H9 (cell line): ENCODE measurements around the gene SEH1L. TPM values are rescaled to one million over a fixed set of nuclear protein-coding genes. Genes with fewer than 3 reads are reported as not detected.

Source experiments
- DNase-seq: peaks from one replicate; pipeline ENCODE4 v3.0.0-alpha.2; 2017
- H2AFZ ChIP-seq: one replicate; pipeline ENCODE4 v1.6.1; 2013; ENCODE audit warnings: mild to moderate bottlenecking, low read length, control low read depth, moderate library complexity
- H2AK5ac ChIP-seq: 2 replicates; pipeline ENCODE4 v1.6.1; 2013; ENCODE audit warnings: low read length, control low read depth, mixed read lengths; ENCODE audit not compliant: insufficient read length
- H2BK120ac ChIP-seq: one replicate; pipeline ENCODE4 v1.6.1; 2013; ENCODE audit warnings: low read depth, mild to moderate bottlenecking, low read length, control low read depth, inconsistent platforms; ENCODE audit not compliant: poor library complexity, severe bottlenecking
- H2BK12ac ChIP-seq: 2 replicates; pipeline ENCODE4 v1.6.1; 2013; ENCODE audit warnings: low read length, control low read depth, mixed read lengths, low read depth; ENCODE audit not compliant: insufficient read length
- H2BK15ac ChIP-seq: 2 replicates; pipeline ENCODE4 v1.6.1; 2013; ENCODE audit warnings: low read depth, low read length, control low read depth
- H2BK20ac ChIP-seq: one replicate; pipeline ENCODE4 v1.6.1; 2013; ENCODE audit warnings: low read depth, mild to moderate bottlenecking, low read length, control low read depth, inconsistent platforms; ENCODE audit not compliant: poor library complexity, severe bottlenecking
- H2BK5ac ChIP-seq: 2 replicates; pipeline ENCODE4 v1.6.1; 2013; ENCODE audit warnings: low read length, control low read depth, mixed read lengths; ENCODE audit not compliant: insufficient read length
- H3K14ac ChIP-seq: 2 replicates; pipeline ENCODE4 v1.6.1; 2013; ENCODE audit warnings: low read length, control low read depth; ENCODE audit not compliant: insufficient read depth
- H3K18ac ChIP-seq: 2 replicates; pipeline ENCODE4 v1.6.1; 2013; ENCODE audit warnings: low read depth, mild to moderate bottlenecking, mixed read lengths, low read length, control low read depth; ENCODE audit not compliant: insufficient read length
- H3K23ac ChIP-seq: 2 replicates; pipeline ENCODE4 v1.6.1; 2013; ENCODE audit warnings: low read length, control low read depth, mixed read lengths, low read depth; ENCODE audit not compliant: insufficient read length
- H3K23me2 ChIP-seq: 2 replicates; pipeline ENCODE4 v1.6.1; 2013; ENCODE audit warnings: low read depth, mild to moderate bottlenecking, mixed read lengths, low read length, control low read depth; ENCODE audit not compliant: insufficient read length, poor library complexity, severe bottlenecking
- H3K27ac ChIP-seq: 2 replicates; pipeline ENCODE4 v1.5.1; 2013; ENCODE audit warnings: low read length, control low read depth, mixed read lengths, low read depth; ENCODE audit not compliant: insufficient read length
- H3K27me3 ChIP-seq: 2 replicates; pipeline ENCODE4 v1.6.1; 2013; ENCODE audit warnings: low read length, control low read depth, inconsistent platforms; ENCODE audit not compliant: insufficient read depth
- H3K4ac ChIP-seq: 2 replicates; pipeline ENCODE4 v1.6.1; 2013; ENCODE audit warnings: low read depth, mild to moderate bottlenecking, control low read depth, inconsistent platforms, low read length, moderate library complexity
- H3K4me1 ChIP-seq: 2 replicates; pipeline ENCODE4 v1.6.1; 2013; ENCODE audit warnings: low read length, control low read depth, inconsistent platforms; ENCODE audit not compliant: insufficient read depth
- H3K4me2 ChIP-seq: 2 replicates; pipeline ENCODE4 v1.6.1; 2013; ENCODE audit warnings: low read length, control low read depth, mixed read lengths; ENCODE audit not compliant: insufficient read length, insufficient read depth
- H3K56ac ChIP-seq: 2 replicates; pipeline ENCODE4 v1.6.1; 2013; ENCODE audit warnings: low read depth, mild to moderate bottlenecking, mixed read lengths, low read length, control low read depth; ENCODE audit not compliant: insufficient read length
- H3K79me1 ChIP-seq: 2 replicates; pipeline ENCODE4 v1.6.1; 2013; ENCODE audit warnings: low read depth, mild to moderate bottlenecking, moderate library complexity, low read length, control low read depth, inconsistent platforms; ENCODE audit not compliant: insufficient read depth, poor library complexity, severe bottlenecking
- H3K79me2 ChIP-seq: 2 replicates; pipeline ENCODE4 v1.6.1; 2013; ENCODE audit warnings: low read length, control low read depth, inconsistent platforms; ENCODE audit not compliant: insufficient read depth
- H3K9ac ChIP-seq: 2 replicates; pipeline ENCODE4 v1.6.1; 2013; ENCODE audit warnings: low read length, control low read depth, mixed read lengths; ENCODE audit not compliant: insufficient read length; ENCODE audit errors: extremely low read depth
- H3K9me3 ChIP-seq: one replicate; pipeline ENCODE4 v1.6.1; 2013; ENCODE audit warnings: low read depth, low read length, inconsistent platforms; ENCODE audit not compliant: control insufficient read depth
- H3T11ph ChIP-seq: one replicate; pipeline ENCODE4 v1.6.1; 2013; ENCODE audit warnings: mild to moderate bottlenecking, low read length, control low read depth, inconsistent platforms
- H4K20me1 ChIP-seq: one replicate; pipeline ENCODE4 v1.6.1; 2013; ENCODE audit not compliant: control insufficient read depth, insufficient read length, insufficient read depth
- H4K5ac ChIP-seq: 2 replicates; pipeline ENCODE4 v1.6.1; 2013; ENCODE audit warnings: low read depth, mild to moderate bottlenecking, mixed read lengths, low read length, control low read depth; ENCODE audit not compliant: insufficient read length
- H4K8ac ChIP-seq: replicated peaks from 2 replicates; pipeline ENCODE4 v1.6.1; 2013; ENCODE audit warnings: low read length, control low read depth, mixed read lengths, low read depth; ENCODE audit not compliant: insufficient read length
- H4K91ac ChIP-seq: 2 replicates; pipeline ENCODE4 v1.6.1; 2013; ENCODE audit warnings: low read depth, mild to moderate bottlenecking, moderate library complexity, mixed read lengths, low read length, control low read depth; ENCODE audit not compliant: insufficient read length
- H3K27ac Mint-ChIP-seq, 3 experiments: 2 replicates in 2 of 3; 3 replicates in 1 of 3; pipeline ENCODE4 v1.8.0; 2020 to 2021; ENCODE audit warnings: mixed read lengths in 3 of 3, mild to moderate bottlenecking in 1 of 3, moderate library complexity in 1 of 3
- H3K27me3 Mint-ChIP-seq: 2 replicates; pipeline ENCODE4 v1.8.0; 2021; ENCODE audit warnings: low read depth, mild to moderate bottlenecking, moderate library complexity, mixed read lengths
- H3K36me3 Mint-ChIP-seq, 3 experiments: 2 replicates in 2 of 3; 3 replicates in 1 of 3; pipeline ENCODE4 v1.8.0; 2020 to 2021; ENCODE audit warnings: low read depth in 3 of 3, mixed read lengths in 3 of 3; ENCODE audit not compliant: insufficient read depth in 1 of 3
- H3K4me1 Mint-ChIP-seq, 2 experiments: 2 replicates each; pipeline ENCODE4 v1.8.0; 2020; ENCODE audit warnings: mixed read lengths in 2 of 2
- H3K4me3 Mint-ChIP-seq, 2 experiments: 2 replicates in 1 of 2; 3 replicates in 1 of 2; pipeline ENCODE4 v1.8.0; 2020 to 2021; ENCODE audit warnings: mild to moderate bottlenecking in 2 of 2, mixed read lengths in 2 of 2, moderate library complexity in 1 of 2
- H3K9me3 Mint-ChIP-seq, 2 experiments: 2 replicates in 1 of 2; 3 replicates in 1 of 2; pipeline ENCODE4 v1.8.0; 2020; ENCODE audit warnings: mild to moderate bottlenecking in 2 of 2, mixed read lengths in 2 of 2, moderate library complexity in 1 of 2
- CTCF ChIP-seq: fragments of 200-600 bp; sonication (generic); conservative IDR thresholded peaks from 3 replicates; pipeline ENCODE4 v1.8.0; 2021; ENCODE audit warnings: antibody characterized with exemption, mild to moderate bottlenecking
- WGBS: extraction: QIAGEN DNeasy Blood & Tissue Kit; methylation state at CpG from one replicate; pipeline ENCODE4 v1.1.7; 2013; ENCODE audit warnings: missing lambda C conversion rate, low lambda C conversion rate, mixed read lengths; ENCODE audit not compliant: insufficient read length; ENCODE audit errors: extremely low coverage; 5-methylcytosine and 5-hydroxymethylcytosine counted together
- total RNA-seq: library from RNA; stranded (reverse); gene quantifications from 2 replicates; pipeline ENCODE4 v1.2.1, GENCODE V29; 2021

SEH1L gene
- total RNA-seq, 1 experiment from 2014 or later, result 97.2 TPM

GRCh38 chr18:12991821-12992179 lies 44.0 kb downstream of the SEH1L start:
- H3K56ac ChIP-seq, result no peak overlapping the region
- H3K9ac ChIP-seq, result peak overlapping the region; percentile 87
- Mint-ChIP-seq H3K27ac (peak overlapping the region; percentile 84 to 96 (median 96); a peak in 5 of 7 replicates), H3K4me3 (peak overlapping the region; percentile 94 to 97), H3K36me3 (peaks cover 0 to 3% (median under 1%) of the 10 kb centered on the region in 3 experiments; a peak in 3 of 7 replicates), H3K9me3 (no peaks in the 10 kb centered on the region; a peak in 1 of 5 replicates), H3K27me3 (no peaks in the 10 kb centered on the region), H3K4me1 (peaks cover 8 to 14% of the 10 kb centered on the region in 2 experiments)
- no peak overlapping the region for H3K23ac ChIP-seq
- no peak overlapping the region for H3T11ph ChIP-seq
- H3K4me2 ChIP-seq, result peak overlapping the region; percentile 74
- no peak for TF ChIP-seq CTCF
- DNase-seq, result no peak
- H3K79me2 ChIP-seq, result peaks cover 25% of the 10 kb centered on the region; the same call in 1 of the 2 replicates
- no peak overlapping the region for H3K27ac ChIP-seq
- no peak overlapping the region for H4K5ac ChIP-seq
- no peaks in the 10 kb centered on the region for H3K9me3 ChIP-seq
- H2BK5ac ChIP-seq, result no peak overlapping the region
- peaks cover 7% of the 10 kb centered on the region; the same call in 1 of the 2 replicates for H3K4me1 ChIP-seq
- WGBS, result no CpG with 5 or more reads among the region's 7 CpGs
- H2BK15ac ChIP-seq, result no peak overlapping the region
- no peak overlapping the region for H4K8ac ChIP-seq
- H3K4ac ChIP-seq, result no peak overlapping the region
- H2AFZ ChIP-seq, result no peak overlapping the region
- no peak overlapping the region for H4K91ac ChIP-seq
- H3K18ac ChIP-seq, result no peak overlapping the region
- H3K27me3 ChIP-seq, result no peaks in the 10 kb centered on the region
- H3K23me2 ChIP-seq, result no peaks in the 10 kb centered on the region
- no peaks in the 10 kb centered on the region for H4K20me1 ChIP-seq
- H3K14ac ChIP-seq, result peak overlapping the region; percentile 91; the same call in 1 of the 2 replicates
- peaks cover under 1% of the 10 kb centered on the region for H3K79me1 ChIP-seq
- H2BK20ac ChIP-seq, result no peak overlapping the region
- no peak overlapping the region for H2AK5ac ChIP-seq
- H2BK120ac ChIP-seq, result no peak overlapping the region
- H2BK12ac ChIP-seq, result no peak overlapping the region
